Smooth muscle cell of the brain vasculature (primary cell): ENCODE data around the gene RITA1.
A peak's percentile ranks its signal among the peaks of the same experiment; 100 is the strongest.
"Not testable (repeated sequence)": the region's sequence is repeated elsewhere in the genome, so short reads cannot be mapped to it uniquely, and the experiment has no call there.

ENCODE experiments used
- DNase-seq: peaks from one replicate; pipeline ENCODE4 v3.0.0-alpha.2; 2012; ENCODE audit warnings: low read depth, low spot score

Gene RITA1, protein sequence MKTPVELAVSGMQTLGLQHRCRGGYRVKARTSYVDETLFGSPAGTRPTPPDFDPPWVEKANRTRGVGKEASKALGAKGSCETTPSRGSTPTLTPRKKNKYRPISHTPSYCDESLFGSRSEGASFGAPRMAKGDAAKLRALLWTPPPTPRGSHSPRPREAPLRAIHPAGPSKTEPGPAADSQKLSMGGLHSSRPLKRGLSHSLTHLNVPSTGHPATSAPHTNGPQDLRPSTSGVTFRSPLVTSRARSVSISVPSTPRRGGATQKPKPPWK

DNA sequence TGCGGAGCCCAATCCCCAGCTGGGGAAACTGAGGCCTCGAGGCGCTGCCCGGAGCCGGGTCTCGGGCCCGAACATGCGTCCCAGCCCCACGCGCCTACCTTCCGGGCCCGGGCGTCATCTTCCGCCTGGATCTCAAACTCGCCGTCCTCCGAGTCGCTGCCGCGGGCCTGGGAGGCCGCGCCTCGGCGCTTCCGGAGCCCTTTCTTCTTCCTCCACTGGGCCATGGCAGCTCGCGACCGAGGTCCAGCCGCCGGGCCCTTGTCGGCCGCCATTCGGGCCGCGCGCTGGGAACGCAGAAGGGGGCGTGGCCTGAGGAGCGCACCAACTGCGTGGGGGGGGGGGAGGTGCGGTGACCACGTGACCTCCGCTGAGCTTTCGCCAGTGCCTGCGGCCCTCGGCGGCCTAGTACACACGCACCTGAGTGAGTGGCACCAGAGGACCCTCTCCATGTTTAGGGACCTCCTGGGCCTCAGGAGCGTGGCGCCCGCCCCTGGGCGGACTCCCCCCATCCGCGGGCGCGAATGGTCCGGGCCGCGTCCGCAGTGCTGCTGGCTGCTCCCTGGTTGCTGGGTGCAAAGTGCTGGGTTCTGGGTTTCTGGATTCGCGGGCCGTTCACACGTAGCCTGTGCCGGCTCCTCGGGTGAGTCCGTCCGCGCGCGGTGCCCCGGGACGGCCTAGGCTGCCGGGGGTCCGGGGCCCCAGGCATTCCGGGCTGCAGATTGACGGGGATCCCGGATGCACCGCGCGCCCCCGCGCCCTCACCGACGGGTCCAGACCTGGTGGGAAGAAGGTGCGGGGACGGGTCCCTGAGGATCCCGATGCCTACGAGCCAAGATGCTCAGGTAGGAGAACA is at the start of gene RITA1, which contains the start of gene DDX54:
Gene RITA1 (plus strand): TSS at position 542 of the 853 bp plus-strand sequence. CDS start 1,026 bp downstream, outside the sequence.
Gene DDX54 (minus strand): TSS at position 299 of the 853 bp plus-strand sequence. CDS start 27 bp downstream, at position 272.
- peak; percentile 28 for DNase-seq

DNA sequence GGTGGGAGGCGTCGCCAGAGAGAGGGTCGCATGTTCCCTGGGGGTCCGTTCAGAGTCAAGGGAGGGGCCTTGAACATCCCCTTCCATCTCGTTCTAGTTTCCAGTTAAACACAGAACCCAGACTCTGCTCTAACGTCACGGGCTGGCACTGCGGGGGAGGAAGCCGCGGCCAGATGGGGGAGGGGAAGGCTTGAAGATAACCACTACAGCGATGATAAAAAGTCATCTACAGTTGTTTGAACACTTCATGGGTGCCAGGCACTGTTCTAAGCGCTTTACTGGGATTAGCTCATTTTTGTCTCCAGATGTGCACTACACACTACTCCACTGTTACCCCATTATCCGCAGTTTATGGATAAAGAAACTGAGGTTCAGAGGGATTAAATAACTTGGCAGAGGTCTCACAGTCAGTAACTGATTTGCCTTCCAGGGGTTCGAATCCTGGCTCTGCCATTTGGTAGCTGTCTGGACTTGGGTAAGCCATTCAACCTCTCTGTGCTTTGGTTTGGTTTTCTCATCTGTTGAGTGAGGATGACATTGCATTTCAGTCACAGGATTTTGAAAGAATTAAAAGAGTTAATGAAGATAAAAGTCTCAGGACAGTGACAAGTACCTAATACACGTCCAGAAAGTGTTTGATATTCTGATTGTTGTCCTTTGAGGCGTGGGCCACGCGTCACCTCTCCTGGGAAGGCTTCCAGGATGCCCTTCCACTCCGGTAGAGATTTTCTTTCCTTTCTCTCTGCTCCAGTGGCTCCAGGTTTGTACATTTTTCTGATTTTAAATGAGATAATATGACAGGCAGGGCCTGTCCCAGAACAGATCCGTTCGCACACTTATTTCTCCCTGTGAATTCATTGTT is 49.2 kb upstream of the RITA1 start:
- DNase-seq = no peak

DNA sequence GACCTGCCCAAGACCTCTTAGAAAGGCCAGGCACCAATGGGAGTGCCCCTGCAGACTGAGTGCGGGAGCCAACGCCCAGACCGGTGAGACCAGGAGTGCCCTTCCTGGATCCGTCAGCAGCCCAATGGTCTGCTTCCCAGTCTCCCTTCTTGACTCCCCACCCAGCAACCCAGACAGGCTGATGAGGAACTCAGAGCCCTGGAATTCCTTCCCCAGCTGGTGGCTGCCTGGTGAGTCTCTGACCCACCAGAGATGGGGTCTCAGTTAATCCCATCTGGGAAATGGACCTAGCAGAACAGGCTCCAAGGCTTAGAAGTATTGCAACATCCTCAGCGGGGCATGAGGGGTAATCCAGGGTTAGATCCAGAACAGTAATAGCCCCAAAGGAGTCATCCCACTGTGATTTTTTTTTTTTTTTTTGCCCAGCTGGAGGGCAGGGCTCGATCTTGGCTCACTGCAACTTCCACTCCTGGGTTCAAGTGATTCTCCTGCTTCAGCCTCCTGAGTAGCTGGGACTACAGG is 48.5 kb upstream of the RITA1 start:
- no peak for DNase-seq

DNA sequence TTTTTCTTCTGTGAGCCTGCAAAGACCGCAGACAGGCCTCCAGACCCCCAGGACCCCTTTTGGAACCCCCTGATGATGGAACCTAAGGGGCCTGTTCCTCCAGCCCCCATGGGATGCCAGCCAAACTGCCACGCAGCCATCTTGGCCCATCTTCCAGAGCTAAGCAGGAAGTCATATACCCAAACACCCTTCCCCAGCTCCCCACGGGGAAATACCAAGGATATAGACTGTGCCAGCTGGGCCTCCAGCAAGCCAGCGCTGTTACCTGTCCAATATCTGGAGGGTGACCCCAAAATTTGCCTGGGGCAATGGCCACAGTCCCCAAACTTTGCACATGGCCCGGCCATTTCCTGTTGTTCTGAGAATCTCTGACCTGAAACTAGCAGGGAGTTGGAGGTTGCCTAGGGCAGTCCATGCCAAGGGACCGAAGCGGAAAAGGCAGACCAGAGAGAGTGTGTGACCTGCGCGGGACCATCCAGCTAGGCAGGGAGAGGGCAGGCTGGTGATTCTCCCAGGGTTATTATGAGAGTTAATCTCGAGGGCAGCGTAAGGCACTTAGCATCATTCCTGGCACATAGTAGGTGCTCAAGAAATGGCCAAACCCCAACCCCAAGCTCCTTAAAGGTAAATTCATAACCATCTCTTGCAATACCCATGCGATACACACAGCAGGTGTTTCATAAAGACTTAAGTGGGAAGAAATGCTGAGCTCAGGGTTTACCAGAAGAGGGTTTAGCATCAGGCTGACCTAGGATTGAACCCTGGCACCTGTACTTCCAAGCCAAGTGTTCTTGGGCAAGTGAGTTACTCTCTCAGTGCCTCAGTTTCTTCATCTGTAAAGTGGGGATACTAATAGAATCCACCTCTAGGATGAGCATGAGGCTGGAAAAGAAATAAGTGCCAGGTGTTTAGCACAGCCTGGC is 47.4 kb upstream of the RITA1 start:
- DNase-seq = no peak

DNA sequence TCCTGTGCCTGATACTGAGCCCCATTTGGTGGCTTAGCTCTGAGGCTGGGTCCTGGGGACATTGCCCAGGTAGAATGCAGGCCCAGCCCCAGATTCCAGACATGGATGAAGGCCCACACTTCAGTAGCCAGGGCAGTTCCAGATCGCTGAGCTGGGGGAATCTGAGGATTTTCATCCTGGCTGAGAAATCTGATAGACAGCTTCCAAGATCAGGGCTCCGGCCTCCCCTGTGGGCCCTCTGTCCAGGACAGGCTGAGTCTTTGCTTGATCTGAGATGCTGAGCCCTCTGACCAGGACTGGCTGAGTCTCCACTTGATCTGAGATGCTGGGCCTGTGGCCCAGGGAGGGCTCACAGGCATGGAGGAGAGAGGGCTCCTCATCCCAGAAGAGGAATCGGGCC is 46.7 kb upstream of the RITA1 start:
- no peak for DNase-seq

DNA sequence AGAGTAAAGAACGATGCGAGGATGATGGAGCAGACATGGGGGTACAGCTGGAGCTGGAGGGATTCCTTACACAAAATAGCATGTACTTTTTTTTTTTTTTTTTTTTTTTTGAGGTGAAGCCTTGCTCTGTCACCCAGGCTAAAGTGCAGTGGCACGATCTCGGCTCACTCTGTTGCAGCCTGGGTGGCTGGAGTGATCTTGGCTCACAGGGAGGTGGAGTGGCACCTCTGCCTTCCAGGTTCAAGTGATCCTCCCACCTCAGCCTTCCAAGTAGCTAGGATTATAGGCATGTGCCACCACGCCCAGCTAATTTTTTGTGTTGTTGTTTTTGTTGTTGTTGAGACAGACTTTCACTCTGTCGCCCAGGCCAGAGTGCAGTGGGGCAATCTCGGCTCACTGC is 44.8 kb upstream of the RITA1 start:
- no peak for DNase-seq

DNA sequence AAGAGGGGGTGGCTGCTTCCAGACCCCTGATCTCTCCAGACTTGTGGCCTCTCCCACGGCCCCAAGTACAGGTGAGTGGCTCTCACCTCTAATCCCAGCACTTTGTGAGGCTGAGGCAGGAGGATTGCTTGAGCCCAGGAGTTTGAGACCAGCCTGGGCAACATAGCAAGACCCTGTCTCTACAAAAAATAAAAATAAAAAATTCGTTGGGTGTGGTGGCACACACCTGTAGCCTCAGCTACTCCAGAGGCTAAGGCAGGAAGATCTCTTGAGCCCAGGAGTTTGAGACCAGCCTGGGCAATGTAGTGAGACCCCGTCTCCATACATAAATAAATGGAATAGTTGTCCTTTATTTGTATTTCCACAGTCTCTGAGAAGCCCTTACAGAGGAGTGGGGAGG is 43.8 kb upstream of the RITA1 start:
- DNase-seq = not testable (repeated sequence)

DNA sequence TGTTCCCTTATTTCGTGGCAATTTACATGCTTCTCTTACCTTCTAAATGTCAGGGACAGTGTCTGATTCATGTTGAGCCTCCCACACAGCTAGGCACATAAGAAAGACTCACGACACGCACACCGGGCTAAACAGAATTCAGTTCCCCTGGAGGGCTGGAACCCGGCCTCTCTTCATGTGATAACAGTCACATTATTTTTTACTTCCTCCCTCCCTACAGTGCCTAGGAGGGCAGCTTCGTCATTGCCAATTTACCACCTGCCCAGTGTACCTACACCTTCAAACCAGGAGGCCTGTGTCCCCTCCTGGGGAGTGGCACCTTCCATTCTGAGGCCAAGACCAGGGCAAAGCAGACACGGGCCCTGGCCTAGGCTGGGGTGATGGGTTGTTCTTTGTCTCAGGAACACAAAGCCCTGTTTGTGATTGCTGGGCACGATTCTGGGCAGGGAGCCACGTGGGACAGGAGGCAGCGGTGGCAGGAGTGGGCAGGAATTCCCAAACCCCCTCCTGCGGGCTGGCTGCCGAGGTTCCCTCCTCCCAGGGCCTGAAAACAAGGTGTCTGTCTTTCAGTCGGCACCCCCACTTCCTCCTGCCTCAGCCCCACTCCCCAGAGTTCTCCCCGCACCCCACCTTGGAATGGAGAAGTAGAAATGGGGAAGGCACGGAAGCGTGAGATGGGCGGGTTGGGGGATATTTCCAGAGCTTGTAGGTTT is 43.2 kb upstream of the RITA1 start:
- DNase-seq = no peak

DNA sequence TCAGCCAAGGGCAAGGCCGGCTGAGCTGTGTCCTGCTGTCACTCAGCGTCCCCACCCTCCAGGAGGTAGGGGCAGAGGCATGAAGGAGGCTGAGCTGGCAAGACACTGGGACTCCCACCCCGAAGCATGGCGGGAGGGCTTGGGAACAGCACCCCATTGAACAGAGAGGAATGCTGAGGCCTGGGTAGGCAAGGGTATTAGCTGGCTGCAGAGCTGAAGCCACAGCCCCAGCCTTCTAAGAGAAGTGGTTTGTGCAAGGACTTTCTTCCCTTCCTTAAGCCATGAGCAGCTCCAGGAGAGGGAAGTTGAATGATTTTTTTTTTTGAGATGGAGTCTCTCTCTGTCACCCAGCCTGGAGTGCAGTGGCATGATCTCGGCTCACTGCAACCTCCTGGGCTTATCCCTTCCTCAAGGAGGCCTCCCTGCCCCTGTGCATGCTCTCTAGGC is 42.6 kb upstream of the RITA1 start:
- no peak for DNase-seq

DNA sequence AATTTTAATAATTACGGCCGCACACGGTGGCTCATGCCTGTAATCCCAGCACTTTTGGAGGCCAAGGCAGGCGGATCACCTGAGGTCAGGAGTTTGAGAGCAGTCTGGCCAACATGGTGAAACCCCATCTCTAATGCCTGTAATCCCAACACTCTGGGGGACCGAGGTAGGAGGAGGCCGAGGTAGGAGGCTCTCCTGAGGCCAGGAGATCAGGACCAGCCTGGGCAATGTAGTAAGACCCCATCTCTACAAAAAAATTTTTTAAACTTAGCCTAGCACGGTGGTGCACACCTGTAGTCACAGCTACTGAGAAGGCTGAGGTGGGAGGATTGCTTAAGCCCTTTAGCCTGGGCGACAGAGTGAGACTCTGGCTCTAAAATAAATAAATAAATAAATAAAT is 41.6 kb upstream of the RITA1 start:
- DNase-seq = no peak

DNA sequence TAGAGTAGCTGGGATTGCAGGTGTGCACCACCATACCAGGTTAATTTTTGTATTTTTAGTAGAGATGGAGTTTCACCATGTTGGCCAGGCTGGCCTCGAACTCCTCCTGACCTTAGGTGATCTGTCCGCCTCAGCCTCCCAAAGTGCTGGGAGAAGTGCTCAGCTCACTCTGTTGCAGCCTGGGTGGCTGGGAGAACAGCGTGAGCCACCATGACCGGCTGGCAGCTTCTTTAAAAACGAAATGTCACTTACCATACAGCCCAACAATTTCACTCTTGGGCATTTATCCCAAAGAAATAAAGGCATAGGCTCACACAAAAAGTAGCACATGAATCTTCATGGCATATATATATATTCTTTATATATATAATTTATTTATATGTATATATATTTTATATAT is 40.7 kb upstream of the RITA1 start:
- no peak for DNase-seq

DNA sequence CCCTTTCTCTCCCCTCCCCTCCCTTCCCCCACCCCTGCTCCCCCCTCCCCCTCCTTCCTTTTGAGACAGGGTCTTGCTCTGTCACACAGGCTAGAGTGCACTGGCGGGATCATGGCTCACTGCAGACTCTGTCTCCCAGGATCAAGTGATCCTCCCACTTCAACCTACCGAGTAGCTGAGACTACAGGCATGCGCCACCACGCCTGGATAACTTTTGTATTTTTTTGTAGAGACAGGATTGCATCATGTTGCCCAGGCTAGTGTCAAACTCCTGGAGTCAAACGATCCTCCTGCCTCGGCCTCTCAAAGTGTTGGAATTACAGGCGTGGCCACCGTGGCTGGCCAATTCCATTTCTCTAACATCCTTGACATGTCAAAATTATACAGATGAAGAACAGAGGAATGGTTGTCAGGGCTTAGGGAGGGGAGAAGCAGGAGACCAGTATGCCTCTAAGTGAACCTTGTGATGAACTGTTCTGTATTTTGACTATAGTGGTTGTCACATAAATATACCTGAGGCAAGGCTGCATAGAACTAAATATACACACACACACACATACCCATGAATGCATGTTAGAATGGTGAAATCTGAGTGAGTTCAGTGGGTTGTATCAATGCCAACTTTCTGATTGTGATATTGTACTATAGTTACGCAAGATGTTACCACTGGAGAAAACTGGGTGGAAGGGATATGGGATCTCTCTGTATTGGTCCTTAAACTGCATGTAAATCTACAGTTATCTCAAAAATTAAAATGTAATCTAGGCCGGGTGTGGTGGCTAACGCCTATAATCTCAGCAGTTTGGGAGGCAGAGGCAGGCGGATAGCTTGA is 39.6 kb upstream of the RITA1 start:
- no peak for DNase-seq

DNA sequence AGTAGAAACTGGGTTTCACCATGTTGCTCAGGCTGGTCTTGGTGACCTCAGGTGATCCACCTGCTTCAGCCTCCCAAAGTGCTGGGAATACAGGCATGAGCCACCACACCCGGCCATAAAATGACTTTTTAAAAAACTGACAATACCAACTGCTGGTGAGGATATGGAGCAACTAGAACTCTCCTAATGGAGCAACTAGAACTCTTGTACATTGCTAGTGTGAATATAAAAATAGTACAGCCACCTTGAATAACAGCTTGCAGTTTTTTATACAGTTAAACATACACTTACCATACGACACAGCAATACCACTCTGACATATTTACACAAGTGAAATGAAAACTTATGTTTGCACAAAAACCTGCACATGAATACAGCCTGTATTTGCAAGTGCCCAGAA is 38.5 kb upstream of the RITA1 start:
- no peak for DNase-seq

DNA sequence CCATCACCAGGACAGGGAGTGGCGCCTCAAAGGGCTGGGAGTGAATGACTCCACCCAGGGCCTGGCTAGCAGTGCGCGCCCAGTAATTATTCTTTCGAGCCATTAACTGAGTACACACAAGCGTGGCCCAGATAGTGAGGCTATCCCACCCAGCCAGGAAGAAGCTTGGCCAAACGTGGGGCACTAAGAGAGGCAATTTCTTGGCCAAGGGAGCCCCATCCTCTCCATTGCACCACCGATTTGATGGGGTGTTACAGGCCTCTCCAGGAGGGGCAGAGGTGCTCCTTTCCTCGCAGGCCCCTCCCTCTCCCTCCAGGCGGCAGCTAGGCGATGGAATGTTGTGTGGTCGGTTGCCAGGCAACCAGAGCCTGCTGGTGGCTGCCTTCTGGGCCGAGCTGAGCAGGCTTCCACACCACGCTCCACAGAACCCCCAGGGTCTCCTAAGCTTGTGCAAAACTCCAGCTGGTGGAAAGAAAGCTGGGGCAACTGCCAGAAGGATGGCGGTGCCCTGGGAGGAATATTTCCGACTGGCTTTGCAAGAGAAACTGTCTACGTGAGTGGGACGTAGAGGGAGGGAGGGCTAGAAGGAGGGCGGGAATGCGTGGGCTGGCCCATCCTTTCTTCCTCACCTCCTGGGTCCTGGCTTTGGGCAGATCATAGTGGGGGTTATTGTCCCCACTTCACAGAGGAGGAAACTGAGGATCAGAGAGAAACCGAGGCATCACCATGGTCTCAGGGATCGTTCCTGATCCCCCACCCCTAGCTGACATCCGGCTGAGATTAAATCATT is 36.0 kb upstream of the RITA1 start, which contains the start of gene CFAP73:
Gene CFAP73 (plus strand): TSS at position 364 of the 790 bp plus-strand sequence. CDS start 134 bp downstream, at position 498.
- DNase-seq = peak; percentile 37

DNA sequence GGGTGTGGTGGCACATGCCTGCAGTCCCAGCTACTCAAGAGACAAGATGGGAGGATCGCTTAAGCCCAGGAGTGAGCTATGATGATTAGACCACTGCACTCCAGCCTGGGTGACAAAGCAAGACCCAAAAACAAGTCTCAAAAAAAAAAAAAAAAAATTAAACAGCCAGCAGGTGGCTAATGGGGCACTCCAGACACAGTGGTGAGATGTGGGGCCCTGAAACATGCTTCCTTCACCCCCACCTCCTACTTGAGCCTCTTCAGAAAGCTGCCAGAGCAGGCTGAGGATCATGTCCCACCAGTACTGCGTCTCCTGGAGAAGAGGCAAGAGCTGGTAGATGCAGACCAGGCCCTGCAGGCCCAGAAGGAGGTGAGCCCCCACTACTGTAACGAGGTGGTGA is 33.9 kb upstream of the RITA1 start:
- DNase-seq = no peak

DNA sequence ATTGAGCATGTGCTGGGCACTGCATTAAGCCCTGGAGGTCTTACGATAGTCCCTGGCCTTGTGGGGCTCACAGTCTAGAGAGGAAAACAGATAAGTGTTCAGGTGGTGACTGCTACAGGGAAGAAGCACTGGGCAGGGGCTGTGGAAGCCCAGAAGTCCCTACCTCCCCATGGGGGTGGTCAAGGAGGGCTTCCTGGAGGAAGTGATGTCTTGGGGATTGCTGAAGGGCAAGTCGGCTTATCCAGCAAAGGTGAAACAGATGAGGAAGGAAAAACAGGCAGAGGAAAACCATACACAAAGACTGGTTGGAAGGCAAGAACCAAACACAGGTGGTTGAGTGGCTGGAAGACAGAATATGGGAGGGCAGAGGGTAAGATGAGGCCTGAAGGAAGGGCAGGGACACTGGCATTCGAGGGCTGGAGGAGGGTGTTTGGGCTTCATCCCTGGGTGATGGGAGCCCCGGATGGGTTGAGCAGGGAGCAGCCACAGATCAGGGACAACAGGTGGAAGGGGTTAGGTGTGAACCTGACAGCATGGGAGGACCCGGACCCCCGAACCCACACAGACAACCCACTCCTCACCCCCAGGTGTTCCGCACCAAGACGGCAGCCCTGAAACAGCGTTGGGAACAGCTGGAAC is 33.2 kb upstream of the RITA1 start:
- DNase-seq = no peak
